Stimulated activated CD8-positive, alpha-beta memory T cell treated with anti-CD3 and anti-CD28 coated beads, Interleukin-7, amount 100 ng/mL, for 4 hours (primary cell): ENCODE data around the gene ZC3HAV1.
"Not testable (repeated sequence)": the region's sequence is repeated elsewhere in the genome, so short reads cannot be mapped to it uniquely, and the experiment has no call there.

Experiments used
- DNase-seq, 2 donors: peaks; one replicate each; pipeline ENCODE4 v3.0.0-alpha.2; 2020; ENCODE audit warnings: low read depth in 2 of 2

Gene ZC3HAV1

GRCh38 chr7:139112316-139112715 lies 2.8 kb upstream of the ZC3HAV1 start:
- DNase-seq, result no peak

GRCh38 chr7:139111811-139112301 lies 2.3 kb upstream of the ZC3HAV1 start:
- no peak for DNase-seq

GRCh38 chr7:139111147-139111546 lies 1.6 kb upstream of the ZC3HAV1 start:
- DNase-seq, result no peak

- no peak for DNase-seq
Observed at GRCh38 chr7:139109983-139110411, 477 bp upstream of the ZC3HAV1 start.

- no peak for DNase-seq
Observed at GRCh38 chr7:139108266-139109187, 993 bp downstream of the ZC3HAV1 start.

GRCh38 chr7:139106959-139107358 lies 2.6 kb downstream of the ZC3HAV1 start:
- DNase-seq, result no peak

GRCh38 chr7:139106227-139106626 lies 3.3 kb downstream of the ZC3HAV1 start:
- DNase-seq, result not testable (repeated sequence)

- DNase-seq, result no peak
Observed at GRCh38 chr7:139105484-139105883, 4.0 kb downstream of the ZC3HAV1 start.

- DNase-seq, result no peak
Observed at GRCh38 chr7:139104091-139104450, 5.4 kb downstream of the ZC3HAV1 start.

- DNase-seq, result no peak
Observed at GRCh38 chr7:139103057-139103815, 6.3 kb downstream of the ZC3HAV1 start.

- not testable (repeated sequence) for DNase-seq
Observed at GRCh38 chr7:139101637-139102158, 7.8 kb downstream of the ZC3HAV1 start.

GRCh38 chr7:139099172-139099947 lies 10.2 kb downstream of the ZC3HAV1 start:
- DNase-seq, result no peak

- peak; percentile 59 to 64 for DNase-seq
Observed at GRCh38 chr7:139095194-139095659, 14.3 kb downstream of the ZC3HAV1 start.

GRCh38 chr7:139094596-139094995 lies 14.9 kb downstream of the ZC3HAV1 start:
- DNase-seq, result no peak

- no peak for DNase-seq
Observed at GRCh38 chr7:139094030-139094429, 15.5 kb downstream of the ZC3HAV1 start.

- peak; percentile 6 to 27 for DNase-seq
Observed at GRCh38 chr7:139093512-139093911, 16.0 kb downstream of the ZC3HAV1 start.

- DNase-seq, result no peak
Observed at GRCh38 chr7:139092090-139092796, 17.3 kb downstream of the ZC3HAV1 start.

- DNase-seq, result no peak
Observed at GRCh38 chr7:139091677-139091996, 17.9 kb downstream of the ZC3HAV1 start.

GRCh38 chr7:139089118-139089517 lies 20.4 kb downstream of the ZC3HAV1 start:
- DNase-seq, result no peak

- DNase-seq, result no peak
Observed at GRCh38 chr7:139088268-139088667, 21.3 kb downstream of the ZC3HAV1 start.

- no peak for DNase-seq
Observed at GRCh38 chr7:139087212-139087611, 22.3 kb downstream of the ZC3HAV1 start.
